ENCODE measurements around the gene MTFP1. TPM values are rescaled to one million over a fixed set of nuclear protein-coding genes. Genes with fewer than 3 reads are reported as not detected.

Gene MTFP1
- total RNA-seq, 2 experiments from 2014 or later = 37.2 to 38.0 TPM

- H3K27me3 Mint-ChIP-seq = peaks cover 41% of the 10 kb centered on the region
- ATAC-seq (ENCODE audit: poor library complexity) (no peak), DNase-seq (no peak)
- Histone ChIP-seq H3K27ac (ENCODE audit: low read depth in 1 of 2, low read length in 2 of 2) (no peak overlapping the region), H3K4me3 (ENCODE audit: low read length) (no peak overlapping the region), H3K4me1 (ENCODE audit: insufficient read depth, low read length) (peaks cover 4% of the 10 kb centered on the region), H3K27me3 (ENCODE audit: control insufficient read depth in 1 of 2, insufficient read depth in 2 of 2, low read length in 2 of 2) (peaks cover 6 to 9% of the 10 kb centered on the region in 2 experiments), H3K9me3 (ENCODE audit: control insufficient read depth in 1 of 2, insufficient read depth in 1 of 2, low read length in 2 of 2) (no peaks in the 10 kb centered on the region), H3K36me3 (ENCODE audit: insufficient read depth, low read length) (no peaks in the 10 kb centered on the region)
- H3K9me3 Mint-ChIP-seq = no peaks in the 10 kb centered on the region
- intact Hi-C loops (cut with DNase I, micrococcal nuclease) = no loop called here
- H3K36me3 Mint-ChIP-seq (ENCODE audit: low read depth) = no peaks in the 10 kb centered on the region
- POLR2A ChIA-PET = no interaction called here
- CTCF ChIA-PET = no interaction called here
- H3K27ac Mint-ChIP-seq = no peak overlapping the region
- no peaks in the 10 kb centered on the region for H3K4me1 Mint-ChIP-seq (ENCODE audit: low read depth)
- TF ChIP-seq, protein P1, sequence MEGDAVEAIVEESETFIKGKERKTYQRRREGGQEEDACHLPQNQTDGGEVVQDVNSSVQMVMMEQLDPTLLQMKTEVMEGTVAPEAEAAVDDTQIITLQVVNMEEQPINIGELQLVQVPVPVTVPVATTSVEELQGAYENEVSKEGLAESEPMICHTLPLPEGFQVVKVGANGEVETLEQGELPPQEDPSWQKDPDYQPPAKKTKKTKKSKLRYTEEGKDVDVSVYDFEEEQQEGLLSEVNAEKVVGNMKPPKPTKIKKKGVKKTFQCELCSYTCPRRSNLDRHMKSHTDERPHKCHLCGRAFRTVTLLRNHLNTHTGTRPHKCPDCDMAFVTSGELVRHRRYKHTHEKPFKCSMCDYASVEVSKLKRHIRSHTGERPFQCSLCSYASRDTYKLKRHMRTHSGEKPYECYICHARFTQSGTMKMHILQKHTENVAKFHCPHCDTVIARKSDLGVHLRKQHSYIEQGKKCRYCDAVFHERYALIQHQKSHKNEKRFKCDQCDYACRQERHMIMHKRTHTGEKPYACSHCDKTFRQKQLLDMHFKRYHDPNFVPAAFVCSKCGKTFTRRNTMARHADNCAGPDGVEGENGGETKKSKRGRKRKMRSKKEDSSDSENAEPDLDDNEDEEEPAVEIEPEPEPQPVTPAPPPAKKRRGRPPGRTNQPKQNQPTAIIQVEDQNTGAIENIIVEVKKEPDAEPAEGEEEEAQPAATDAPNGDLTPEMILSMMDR (IDR thresholded peaks at IDR 0.05) = no peak
- H3K4me3 Mint-ChIP-seq = no peak overlapping the region
Measured at GRCh38 chr22:30469165-30469564, 43.6 kb downstream of the MTFP1 start.

- no peaks in the 10 kb centered on the region for H3K36me3 Mint-ChIP-seq (ENCODE audit: low read depth)
- Histone ChIP-seq H3K27ac (ENCODE audit: low read depth in 1 of 2, low read length in 2 of 2) (no peak overlapping the region), H3K4me3 (ENCODE audit: low read length) (no peak overlapping the region), H3K4me1 (ENCODE audit: insufficient read depth, low read length) (peaks cover 12% of the 10 kb centered on the region), H3K27me3 (ENCODE audit: control insufficient read depth in 1 of 2, insufficient read depth in 2 of 2, low read length in 2 of 2) (peaks cover 9 to 14% of the 10 kb centered on the region in 2 experiments), H3K36me3 (ENCODE audit: insufficient read depth, low read length) (no peaks in the 10 kb centered on the region), H3K9me3 (ENCODE audit: control insufficient read depth in 1 of 2, insufficient read depth in 1 of 2, low read length in 2 of 2) (no peaks in the 10 kb centered on the region)
- peaks cover 33% of the 10 kb centered on the region for H3K27me3 Mint-ChIP-seq
- intact Hi-C loops (cut with DNase I, micrococcal nuclease) = no loop called here
- POLR2A ChIA-PET = no interaction called here
- ATAC-seq (ENCODE audit: poor library complexity) (no peak), DNase-seq (no peak)
- CTCF ChIA-PET = no interaction called here
- TF ChIP-seq, protein P1 (IDR thresholded peaks at IDR 0.05) = no peak
- no peak overlapping the region for H3K4me3 Mint-ChIP-seq
- H3K27ac Mint-ChIP-seq = no peak overlapping the region
- no peaks in the 10 kb centered on the region for H3K4me1 Mint-ChIP-seq (ENCODE audit: low read depth)
- H3K9me3 Mint-ChIP-seq = no peaks in the 10 kb centered on the region
Measured at GRCh38 chr22:30470655-30471054, 45.1 kb downstream of the MTFP1 start.

DNA sequence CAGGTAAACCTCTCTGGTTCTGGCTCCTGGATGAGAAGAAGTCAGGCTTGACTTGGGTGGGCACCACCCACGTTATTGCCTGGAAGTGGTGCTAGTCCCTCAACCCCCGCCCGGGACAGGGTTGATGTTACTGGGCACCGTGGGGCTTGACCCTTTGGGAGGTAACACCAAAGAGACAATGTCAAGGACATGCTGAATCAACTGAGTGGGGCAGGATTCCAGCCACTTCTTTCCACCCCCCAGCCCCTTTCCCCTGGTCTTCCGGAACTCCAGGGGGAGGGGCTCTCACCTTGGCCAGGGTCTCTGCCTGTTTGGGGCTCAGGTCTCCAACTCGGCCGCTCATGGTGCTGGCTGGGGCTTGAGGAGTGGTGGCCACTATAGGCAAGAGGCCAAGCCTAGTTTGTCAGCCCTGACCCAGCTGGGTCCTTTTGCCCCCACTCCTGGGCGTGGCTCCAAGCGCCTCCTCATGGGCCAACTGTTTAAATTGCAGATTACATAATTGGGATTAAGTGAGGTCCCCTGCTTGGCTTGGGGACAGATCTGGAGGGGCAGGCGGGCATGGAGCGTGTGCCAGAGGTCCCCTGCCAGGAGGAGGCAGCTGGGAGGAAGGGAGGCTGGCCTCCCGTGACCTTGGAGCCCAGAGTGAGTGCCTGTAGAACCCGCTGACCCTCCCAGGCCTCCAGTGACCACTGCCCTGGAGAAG is 46.2 kb downstream of the MTFP1 start, which contains the start of gene SEC14L3:
Gene SEC14L3 (minus strand): TSS at position 402 of the 703 bp plus-strand sequence. CDS start 59 bp downstream, at position 343.
- CTCF ChIA-PET = no interaction called here
- no peak within 1 kb of the TSS for H3K27ac Mint-ChIP-seq

More for the DNA sequence above, 46.2 kb downstream of the MTFP1 start, which contains the start of gene SEC14L3:
- Histone ChIP-seq H3K36me3 (ENCODE audit: insufficient read depth, low read length) (no peaks in the 10 kb centered on the region), H3K27ac (ENCODE audit: low read depth in 1 of 2, low read length in 2 of 2) (no peak within 1 kb of the TSS), H3K4me3 (ENCODE audit: low read length) (no peak within 1 kb of the TSS), H3K4me1 (ENCODE audit: insufficient read depth, low read length) (peaks cover 12% of the 10 kb centered on the region), H3K9me3 (ENCODE audit: control insufficient read depth in 1 of 2, insufficient read depth in 1 of 2, low read length in 2 of 2) (no peaks in the 10 kb centered on the region), H3K27me3 (ENCODE audit: control insufficient read depth in 1 of 2, insufficient read depth in 2 of 2, low read length in 2 of 2) (peaks cover 9 to 14% of the 10 kb centered on the region in 2 experiments)
- H3K27me3 Mint-ChIP-seq = peaks cover 27% of the 10 kb centered on the region
- POLR2A ChIA-PET = no interaction called here
- H3K4me3 Mint-ChIP-seq = no peak within 1 kb of the TSS
- TF ChIP-seq, protein P1 (IDR thresholded peaks at IDR 0.05) = no peak
- H3K4me1 Mint-ChIP-seq (ENCODE audit: low read depth) = no peaks in the 10 kb centered on the region
- H3K9me3 Mint-ChIP-seq = no peaks in the 10 kb centered on the region
- H3K36me3 Mint-ChIP-seq (ENCODE audit: low read depth) = no peaks in the 10 kb centered on the region
- intact Hi-C loops (cut with DNase I, micrococcal nuclease) = no loop called here
- ATAC-seq (ENCODE audit: poor library complexity) (no peak), DNase-seq (no peak)

All from CD4-positive, alpha-beta T cell (primary cell).